OCI-LY7 (cell line): ENCODE results near the gene STARD9.

Experiments used
- CTCF ChIP-seq: fragments of 200-600 bp; sonication (generic); conservative IDR thresholded peaks from 2 replicates; pipeline ENCODE4 v1.5.1; 2014; ENCODE audit warnings: mild to moderate bottlenecking, antibody characterized with exemption, low read length, moderate library complexity, mixed read lengths
- EZH2phosphoT487 ChIP-seq: fragments of 200-600 bp; sonication (generic); IDR thresholded peaks from 2 replicates; pipeline ENCODE4 v1.6.1; 2018; ENCODE audit warnings: low read depth, borderline replicate concordance, mild to moderate bottlenecking, mixed run types, antibody characterized with exemption, low read length, moderate library complexity, mixed read lengths

GRCh38 chr15:42707068-42707467 is 131.7 kb downstream of the STARD9 start:
- TF ChIP-seq CTCF (no peak), EZH2phosphoT487 (no peak)
